ENCODE results near the gene JRKL.

- TF ChIP-seq, protein P1, sequence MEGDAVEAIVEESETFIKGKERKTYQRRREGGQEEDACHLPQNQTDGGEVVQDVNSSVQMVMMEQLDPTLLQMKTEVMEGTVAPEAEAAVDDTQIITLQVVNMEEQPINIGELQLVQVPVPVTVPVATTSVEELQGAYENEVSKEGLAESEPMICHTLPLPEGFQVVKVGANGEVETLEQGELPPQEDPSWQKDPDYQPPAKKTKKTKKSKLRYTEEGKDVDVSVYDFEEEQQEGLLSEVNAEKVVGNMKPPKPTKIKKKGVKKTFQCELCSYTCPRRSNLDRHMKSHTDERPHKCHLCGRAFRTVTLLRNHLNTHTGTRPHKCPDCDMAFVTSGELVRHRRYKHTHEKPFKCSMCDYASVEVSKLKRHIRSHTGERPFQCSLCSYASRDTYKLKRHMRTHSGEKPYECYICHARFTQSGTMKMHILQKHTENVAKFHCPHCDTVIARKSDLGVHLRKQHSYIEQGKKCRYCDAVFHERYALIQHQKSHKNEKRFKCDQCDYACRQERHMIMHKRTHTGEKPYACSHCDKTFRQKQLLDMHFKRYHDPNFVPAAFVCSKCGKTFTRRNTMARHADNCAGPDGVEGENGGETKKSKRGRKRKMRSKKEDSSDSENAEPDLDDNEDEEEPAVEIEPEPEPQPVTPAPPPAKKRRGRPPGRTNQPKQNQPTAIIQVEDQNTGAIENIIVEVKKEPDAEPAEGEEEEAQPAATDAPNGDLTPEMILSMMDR (IDR thresholded peaks at IDR 0.05), result no peak
- TF ChIP-seq POLR2A (IDR thresholded peaks at IDR 0.05), result no peak
These were observed 34.9 kb downstream of the JRKL start for GRCh38 chr11:96424693-96425092.

Measured in breast epithelium (tissue), 3 donors.